Activated CD8-positive, alpha-beta T cell treated with anti-CD3 and anti-CD28 coated beads for 36 hours (primary cell): Measurements from ENCODE around the gene CST6. TPM values are rescaled to one million over a fixed set of nuclear protein-coding genes. Genes with fewer than 3 reads are reported as not detected.

Experiments used
- ATAC-seq: fragments of 200-7000 bp; cut with Tn5 transposase; one replicate; pipeline ENCODE4 v1.10.0; 2021; ENCODE audit warnings: mild to moderate bottlenecking, moderate library complexity
- CTCF ChIA-PET: fragments of 350-600 bp; sonication (Branson Sonifier 250); formaldehyde crosslinking; loops from one replicate; lab custom pipeline; 2021; ENCODE audit warnings: antibody characterized with exemption; lab: Charles Lee
- POLR2A ChIA-PET: fragments of 350-600 bp; sonication (Branson Sonifier 250); formaldehyde crosslinking; loops from one replicate; lab custom pipeline; 2021; ENCODE audit warnings: antibody characterized with exemption; lab: Charles Lee
- DNase-seq: peaks from one replicate; pipeline ENCODE4 v3.0.0-alpha.2; 2020
- H3K27ac Mint-ChIP-seq: one replicate; pipeline ENCODE4 v1.8.0; 2021; ENCODE audit warnings: mild to moderate bottlenecking, mixed read lengths
- H3K27me3 Mint-ChIP-seq: one replicate; pipeline ENCODE4 v1.8.0; 2021; ENCODE audit warnings: mixed read lengths
- H3K36me3 Mint-ChIP-seq: one replicate; pipeline ENCODE4 v1.8.0; 2021; ENCODE audit warnings: low read depth, mixed read lengths
- H3K4me1 Mint-ChIP-seq: one replicate; pipeline ENCODE4 v1.8.0; 2021; ENCODE audit warnings: low read depth, mixed read lengths
- H3K4me3 Mint-ChIP-seq: one replicate; pipeline ENCODE4 v1.8.0; 2021; ENCODE audit warnings: mild to moderate bottlenecking, moderate library complexity, mixed read lengths
- H3K9me3 Mint-ChIP-seq: one replicate; pipeline ENCODE4 v1.8.0; 2021; ENCODE audit warnings: mixed read lengths
- intact Hi-C: fragments of 100-400 bp; cut with micrococcal nuclease; formaldehyde crosslinking; loops from one replicate; pipeline ENCODE4 v1.10.0; 2022
- total RNA-seq, 2 experiments: library from RNA; stranded (reverse); gene quantifications; one replicate each; pipeline ENCODE4 v1.2.3, GENCODE V29; 2021
- TF ChIP-seq, protein P1 (sequence below): fragments of 200-600 bp; IDR thresholded peaks from one replicate; pipeline ENCODE4 v1.8.0; 2022; ENCODE audit warnings: antibody characterized with exemption, mild to moderate bottlenecking

Gene CST6
- total RNA-seq, 2 experiments from 2014 or later = 0.50 TPM; not detected in 1

DNA sequence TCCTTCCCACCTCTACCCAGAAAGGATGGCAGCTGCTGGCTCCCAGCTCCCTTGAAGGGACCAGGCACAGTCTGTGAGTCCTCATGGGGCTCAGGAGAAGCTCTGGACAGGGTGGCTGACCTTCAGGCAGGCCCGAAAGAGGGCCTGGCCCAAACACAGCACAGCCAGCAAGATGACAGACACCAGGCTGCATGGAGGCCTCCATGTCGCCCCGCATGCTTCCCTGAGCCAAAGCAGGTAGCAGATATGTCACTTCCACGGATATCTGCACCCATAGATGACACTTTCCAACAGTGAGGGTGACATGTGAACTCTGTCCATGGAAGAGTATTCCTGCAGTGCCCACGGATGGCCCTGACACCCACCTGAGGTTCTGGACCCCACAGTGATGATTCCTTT, 28.2 kb upstream of the CST6 start:
- peaks cover 6% of the 10 kb centered on the region for H3K36me3 Mint-ChIP-seq
- no peaks in the 10 kb centered on the region for H3K27me3 Mint-ChIP-seq
- TF ChIP-seq, protein P1, sequence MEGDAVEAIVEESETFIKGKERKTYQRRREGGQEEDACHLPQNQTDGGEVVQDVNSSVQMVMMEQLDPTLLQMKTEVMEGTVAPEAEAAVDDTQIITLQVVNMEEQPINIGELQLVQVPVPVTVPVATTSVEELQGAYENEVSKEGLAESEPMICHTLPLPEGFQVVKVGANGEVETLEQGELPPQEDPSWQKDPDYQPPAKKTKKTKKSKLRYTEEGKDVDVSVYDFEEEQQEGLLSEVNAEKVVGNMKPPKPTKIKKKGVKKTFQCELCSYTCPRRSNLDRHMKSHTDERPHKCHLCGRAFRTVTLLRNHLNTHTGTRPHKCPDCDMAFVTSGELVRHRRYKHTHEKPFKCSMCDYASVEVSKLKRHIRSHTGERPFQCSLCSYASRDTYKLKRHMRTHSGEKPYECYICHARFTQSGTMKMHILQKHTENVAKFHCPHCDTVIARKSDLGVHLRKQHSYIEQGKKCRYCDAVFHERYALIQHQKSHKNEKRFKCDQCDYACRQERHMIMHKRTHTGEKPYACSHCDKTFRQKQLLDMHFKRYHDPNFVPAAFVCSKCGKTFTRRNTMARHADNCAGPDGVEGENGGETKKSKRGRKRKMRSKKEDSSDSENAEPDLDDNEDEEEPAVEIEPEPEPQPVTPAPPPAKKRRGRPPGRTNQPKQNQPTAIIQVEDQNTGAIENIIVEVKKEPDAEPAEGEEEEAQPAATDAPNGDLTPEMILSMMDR = no peak
- CTCF ChIA-PET = no interaction called here
- H3K4me1 Mint-ChIP-seq = no peaks in the 10 kb centered on the region
- POLR2A ChIA-PET = interaction anchor here (1.2 kb wide), 1 partner anchor 81 kb away, joined by 3 read pairs; no protein-coding TSS in a partner anchor
- no peak overlapping the region for H3K27ac Mint-ChIP-seq
- no peak overlapping the region for H3K4me3 Mint-ChIP-seq
- ATAC-seq = no peak
- intact Hi-C loops = no loop called here
- no peaks in the 10 kb centered on the region for H3K9me3 Mint-ChIP-seq
- no peak for DNase-seq

GRCh38 chr11:65987336-65987735, 24.5 kb upstream of the CST6 start:
- TF ChIP-seq, protein P1 = no peak
- Mint-ChIP-seq H3K4me3 (no peak overlapping the region), H3K27ac (no peak overlapping the region), H3K4me1 (peaks cover 5% of the 10 kb centered on the region), H3K27me3 (no peaks in the 10 kb centered on the region), H3K36me3 (peaks cover 12% of the 10 kb centered on the region), H3K9me3 (no peaks in the 10 kb centered on the region)
- ChIA-PET POLR2A (interaction anchor here (1.4 kb wide), 1 partner anchor 96 kb away, joined by 4 read pairs; no protein-coding TSS in a partner anchor), CTCF (interaction anchor here (1.2 to 1.9 kb wide), 4 partner anchors 55 to 164 kb away, joined by 3 to 30 read pairs (median 15); partner anchors contain the start of genes CCDC85B and FIBP)
- DNase-seq = no peak
- no peak for ATAC-seq
- intact Hi-C loops = loop anchor here (5.0 kb wide), 1 partner anchor 100 kb away; the partner anchor contains the start of gene FIBP

GRCh38 chr11:65988791-65989592, 22.8 kb upstream of the CST6 start:
- H3K27me3 Mint-ChIP-seq = no peaks in the 10 kb centered on the region
- peaks cover 12% of the 10 kb centered on the region for H3K36me3 Mint-ChIP-seq
- no peaks in the 10 kb centered on the region for H3K9me3 Mint-ChIP-seq
- peak; percentile 99 for ATAC-seq
- peak overlapping the region; percentile 53 for H3K27ac Mint-ChIP-seq
- DNase-seq = peak; percentile 98
- TF ChIP-seq, protein P1 = peak; percentile 99
- POLR2A ChIA-PET = interaction anchor here (0.7 to 1.4 kb wide), 5 partner anchors 27 to 210 kb away, joined by 3 to 4 read pairs (median 4); partner anchors contain the start of genes C11orf68 and SART1
- intact Hi-C loops = loop anchor here (5.0 kb wide), 1 partner anchor 102 kb away; the partner anchor contains the start of gene FIBP
- CTCF ChIA-PET = interaction anchor here (0.6 to 4.3 kb wide), 43 partner anchors 10 to 377 kb away, joined by 3 to 41 read pairs (median 3); partner anchors contain the start of genes BANF1, CCDC85B, EIF1AD and FIBP
- no peak overlapping the region for H3K4me3 Mint-ChIP-seq
- H3K4me1 Mint-ChIP-seq = peaks cover 5% of the 10 kb centered on the region

DNA sequence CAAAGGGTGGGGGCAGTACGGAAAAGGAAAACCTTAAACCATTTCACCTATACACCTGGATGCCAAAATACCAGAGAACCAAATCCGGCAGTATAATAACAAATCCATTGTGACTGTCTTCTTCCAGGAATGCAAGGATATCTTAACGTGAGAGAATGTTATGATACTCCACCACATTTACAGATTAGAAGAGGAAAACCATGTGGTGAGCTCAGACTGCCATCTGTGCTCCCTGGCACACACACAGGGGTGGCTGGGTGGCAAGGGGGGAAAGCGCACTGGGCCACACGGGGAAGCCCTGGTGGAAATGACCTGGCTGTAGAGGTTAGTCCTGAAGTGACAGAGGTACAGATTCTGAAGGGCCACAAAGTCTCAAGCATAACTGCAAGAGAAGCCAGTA, 19.8 kb upstream of the CST6 start:
- DNase-seq (no peak), ATAC-seq (no peak)
- no peak overlapping the region for H3K27ac Mint-ChIP-seq
- no peaks in the 10 kb centered on the region for H3K27me3 Mint-ChIP-seq
- TF ChIP-seq, protein P1 = no peak
- ChIA-PET CTCF (interaction anchor here (0.6 to 4.3 kb wide), 11 partner anchors 30 to 279 kb away, joined by 3 to 41 read pairs (median 3); partner anchors contain the start of genes AP5B1, CCDC85B, FIBP and KAT5), POLR2A (interaction anchor here (1.0 to 1.2 kb wide), 2 partner anchors 21 to 102 kb away, joined by 3 to 4 read pairs; partner anchors contain the start of gene CCDC85B)
- intact Hi-C loops = no loop called here
- H3K9me3 Mint-ChIP-seq = no peaks in the 10 kb centered on the region
- H3K4me1 Mint-ChIP-seq = peaks cover 5% of the 10 kb centered on the region
- peaks cover 22% of the 10 kb centered on the region for H3K36me3 Mint-ChIP-seq
- no peak overlapping the region for H3K4me3 Mint-ChIP-seq
